WTC11 (cell line): ENCODE measurements around the gene RABGAP1.

ENCODE experiments used
- AFF4 ChIP-seq: sonication (generic); formaldehyde crosslinking; IDR thresholded peaks from 2 replicates; pipeline ENCODE4 v1.8.1; 2023; ENCODE audit warnings: mild to moderate bottlenecking, missing genetic modification reagents, borderline replicate concordance
- CREB1 ChIP-seq: sonication (generic); formaldehyde crosslinking; IDR thresholded peaks from 2 replicates; pipeline ENCODE4 v1.8.0; 2023; ENCODE audit warnings: mild to moderate bottlenecking, missing genetic modification reagents
- CREM ChIP-seq: sonication (generic); formaldehyde crosslinking; IDR thresholded peaks from 2 replicates; pipeline ENCODE4 v1.8.1; 2022; ENCODE audit warnings: mild to moderate bottlenecking, missing genetic modification reagents, moderate library complexity
- ESRRA ChIP-seq: sonication (generic); formaldehyde crosslinking; IDR thresholded peaks from 2 replicates; pipeline ENCODE4 v1.8.1; 2022; ENCODE audit warnings: mild to moderate bottlenecking, missing genetic modification reagents, borderline replicate concordance
- FOXP1 ChIP-seq: sonication (generic); formaldehyde crosslinking; IDR thresholded peaks from 2 replicates; pipeline ENCODE4 v1.8.0; 2022; ENCODE audit warnings: missing genetic modification reagents, mild to moderate bottlenecking, moderate library complexity, borderline replicate concordance
- JUN ChIP-seq: sonication (generic); formaldehyde crosslinking; IDR thresholded peaks from 2 replicates; pipeline ENCODE4 v1.8.0; 2023; ENCODE audit warnings: mild to moderate bottlenecking, missing genetic modification reagents
- SP1 ChIP-seq: sonication (generic); formaldehyde crosslinking; conservative IDR thresholded peaks from 2 replicates; pipeline ENCODE4 v1.8.1; 2022; ENCODE audit warnings: missing genetic modification reagents
- ZNF138 ChIP-seq: sonication (generic); formaldehyde crosslinking; conservative IDR thresholded peaks from 2 replicates; pipeline ENCODE4 v1.8.1; 2022; ENCODE audit warnings: mild to moderate bottlenecking, moderate library complexity, missing genetic modification reagents
- TF ChIP-seq, protein P1 (sequence below): fragments of 200-600 bp; IDR thresholded peaks from 2 replicates; pipeline ENCODE4 v1.8.0; 2022; ENCODE audit warnings: antibody characterized with exemption
- TF ChIP-seq, protein P2 (sequence below): sonication (generic); formaldehyde crosslinking; IDR thresholded peaks from 2 replicates; pipeline ENCODE4 v1.8.0; 2022; ENCODE audit warnings: mild to moderate bottlenecking, missing genetic modification reagents

DNA sequence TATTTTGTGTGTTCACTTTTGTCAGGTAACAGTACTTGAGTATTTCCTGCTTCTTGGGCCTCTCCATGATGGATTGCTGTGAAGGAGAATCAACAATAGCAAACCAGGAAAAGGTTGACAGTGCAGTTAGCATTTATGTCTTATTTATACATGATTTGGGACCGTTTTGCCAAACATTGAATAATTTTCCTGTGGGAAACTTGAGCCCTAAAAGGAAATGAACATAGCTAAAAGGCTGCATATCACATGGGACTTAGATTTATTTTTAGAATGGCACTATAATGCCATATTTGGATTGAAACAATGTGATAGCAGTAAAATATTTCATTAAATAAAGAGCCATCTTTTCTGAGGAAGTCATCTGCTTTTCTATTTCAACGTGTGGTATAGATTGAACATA is 107.9 kb downstream of the RABGAP1 start:
- TF ChIP-seq CREB1 (CRISPR knock-in tag): no peak
- TF ChIP-seq JUN: no peak
- no peak for TF ChIP-seq ZNF138 (CRISPR knock-in tag)
- TF ChIP-seq SP1 (CRISPR knock-in tag): no peak
- TF ChIP-seq, protein P1, sequence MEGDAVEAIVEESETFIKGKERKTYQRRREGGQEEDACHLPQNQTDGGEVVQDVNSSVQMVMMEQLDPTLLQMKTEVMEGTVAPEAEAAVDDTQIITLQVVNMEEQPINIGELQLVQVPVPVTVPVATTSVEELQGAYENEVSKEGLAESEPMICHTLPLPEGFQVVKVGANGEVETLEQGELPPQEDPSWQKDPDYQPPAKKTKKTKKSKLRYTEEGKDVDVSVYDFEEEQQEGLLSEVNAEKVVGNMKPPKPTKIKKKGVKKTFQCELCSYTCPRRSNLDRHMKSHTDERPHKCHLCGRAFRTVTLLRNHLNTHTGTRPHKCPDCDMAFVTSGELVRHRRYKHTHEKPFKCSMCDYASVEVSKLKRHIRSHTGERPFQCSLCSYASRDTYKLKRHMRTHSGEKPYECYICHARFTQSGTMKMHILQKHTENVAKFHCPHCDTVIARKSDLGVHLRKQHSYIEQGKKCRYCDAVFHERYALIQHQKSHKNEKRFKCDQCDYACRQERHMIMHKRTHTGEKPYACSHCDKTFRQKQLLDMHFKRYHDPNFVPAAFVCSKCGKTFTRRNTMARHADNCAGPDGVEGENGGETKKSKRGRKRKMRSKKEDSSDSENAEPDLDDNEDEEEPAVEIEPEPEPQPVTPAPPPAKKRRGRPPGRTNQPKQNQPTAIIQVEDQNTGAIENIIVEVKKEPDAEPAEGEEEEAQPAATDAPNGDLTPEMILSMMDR: no peak
- TF ChIP-seq, protein P2, sequence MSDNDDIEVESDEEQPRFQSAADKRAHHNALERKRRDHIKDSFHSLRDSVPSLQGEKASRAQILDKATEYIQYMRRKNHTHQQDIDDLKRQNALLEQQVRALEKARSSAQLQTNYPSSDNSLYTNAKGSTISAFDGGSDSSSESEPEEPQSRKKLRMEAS (CRISPR knock-in tag): no peak
- TF ChIP-seq ESRRA: no peak
- TF ChIP-seq AFF4 (CRISPR knock-in tag): no peak
- TF ChIP-seq CREM (CRISPR knock-in tag): no peak
- TF ChIP-seq FOXP1 (CRISPR knock-in tag): no peak
